H1 (cell line): Measurements from ENCODE around the gene ACER3. TPM values are rescaled to one million over a fixed set of nuclear protein-coding genes. Genes with fewer than 3 reads are reported as not detected.
"Not testable (repeated sequence)": the region's sequence is repeated elsewhere in the genome, so short reads cannot be mapped to it uniquely, and the experiment has no call there.

Experiments used
- CTCF ChIA-PET: fragments of 300-600 bp; sonication (Branson Sonifier 250); formaldehyde crosslinking; loops from one replicate; lab custom pipeline; 2021; ENCODE audit not compliant: partially characterized antibody; lab: Charles Lee
- POLR2A ChIA-PET: fragments of 300-600 bp; sonication (Branson Sonifier 250); formaldehyde crosslinking; loops from one replicate; lab custom pipeline; 2021; ENCODE audit warnings: inconsistent platforms; ENCODE audit not compliant: partially characterized antibody; lab: Charles Lee
- DNase-seq, 2 experiments: peaks; one replicate each; pipeline versions ENCODE4 v3.0.0 to v3.0.0-alpha.2; 2010 to 2022; ENCODE audit warnings: low spot score in 2 of 2, low read depth in 1 of 2, mixed read lengths in 1 of 2
- FAIRE-seq: peaks from 2 replicates; lab custom pipeline; 2011; peaks lifted over from hg19 to GRCh38; lab: Jason Lieb, UNC
- H2AFZ ChIP-seq: 2 replicates; pipeline ENCODE4 v1.8.1; 2012; ENCODE audit warnings: low read length, inconsistent platforms
- H2AK5ac ChIP-seq: 2 replicates; pipeline ENCODE4 v1.6.1; 2013; ENCODE audit warnings: low read depth, low read length
- H2BK120ac ChIP-seq: replicated peaks from 2 replicates; pipeline ENCODE3; 2013; ENCODE audit warnings: low read depth, low read length, inconsistent platforms
- H2BK12ac ChIP-seq: 2 replicates; pipeline ENCODE4 v1.6.1; 2013; ENCODE audit warnings: low read depth, low read length
- H2BK15ac ChIP-seq: 2 replicates; pipeline ENCODE4 v1.6.1; 2013; ENCODE audit warnings: low read length
- H2BK20ac ChIP-seq: 2 replicates; pipeline ENCODE4 v1.6.1; 2013; ENCODE audit warnings: low read length
- H2BK5ac ChIP-seq: 2 replicates; pipeline ENCODE4 v1.6.1; 2013; ENCODE audit warnings: low read depth, low read length
- H3K14ac ChIP-seq: 2 replicates; pipeline ENCODE4 v1.6.1; 2013; ENCODE audit warnings: inconsistent platforms; ENCODE audit not compliant: insufficient read length
- H3K18ac ChIP-seq: 2 replicates; pipeline ENCODE4 v1.6.1; 2013; ENCODE audit warnings: low read length; ENCODE audit errors: extremely low read depth
- H3K23ac ChIP-seq: 2 replicates; pipeline ENCODE4 v1.6.1; 2013; ENCODE audit warnings: inconsistent platforms; ENCODE audit not compliant: insufficient read length
- H3K23me2 ChIP-seq: 2 replicates; pipeline ENCODE4 v1.6.1; 2013; ENCODE audit warnings: low read depth, low read length
- H3K27ac ChIP-seq: 2 replicates; pipeline ENCODE4 v1.6.1; 2011; ENCODE audit warnings: low read depth, low read length, inconsistent platforms
- H3K27me3 ChIP-seq, 4 experiments: replicated peaks in 1 of 4; 1 replicate in 1 of 4; 2 replicates in 3 of 4; pipeline versions ENCODE4 v1.6.1 to v1.8.1; 2011 to 2013; ENCODE audit warnings: low read length in 3 of 4, mild to moderate bottlenecking in 3 of 4, inconsistent platforms in 2 of 4, mixed read lengths in 2 of 4, moderate library complexity in 1 of 4; ENCODE audit not compliant: control insufficient read depth in 3 of 4, insufficient read depth in 3 of 4; ENCODE audit errors: extremely low read depth in 1 of 4
- H3K36me3 ChIP-seq, 4 experiments: 2 replicates each; pipeline versions ENCODE4 v1.6.1 to v1.8.1; 2011 to 2013; ENCODE audit warnings: mild to moderate bottlenecking in 4 of 4, low read length in 3 of 4, moderate library complexity in 2 of 4, control low read depth in 1 of 4, inconsistent platforms in 1 of 4; ENCODE audit not compliant: insufficient read depth in 4 of 4, control insufficient read depth in 2 of 4
- H3K4ac ChIP-seq: replicated peaks from 2 replicates; pipeline ENCODE3; 2013; ENCODE audit warnings: low read length, low read depth, mixed read lengths, inconsistent platforms; ENCODE audit not compliant: insufficient read length
- H3K4me1 ChIP-seq, 4 experiments: replicated peaks in 1 of 4; 1 replicate in 1 of 4; 2 replicates in 3 of 4; pipeline versions ENCODE4 v1.6.1 to v1.8.1; 2011 to 2013; ENCODE audit warnings: low read length in 3 of 4, inconsistent platforms in 2 of 4, mixed read lengths in 1 of 4; ENCODE audit not compliant: insufficient read depth in 4 of 4, control insufficient read depth in 3 of 4
- H3K4me2 ChIP-seq, 2 experiments: 2 replicates each; pipeline versions ENCODE4 v1.6.1 to v1.8.1; 2011 to 2013; ENCODE audit warnings: low read depth in 2 of 2, low read length in 2 of 2, control low read depth in 1 of 2, inconsistent platforms in 1 of 2, mild to moderate bottlenecking in 1 of 2; ENCODE audit not compliant: insufficient read depth in 1 of 2
- H3K4me3 ChIP-seq, 4 experiments: fragments of 200-600, 300-600 bp in 1 of 4; sonication (generic), shearing (Covaris generic), sonication (Bioruptor Twin) in 1 of 4; 2 replicates each; pipeline versions ENCODE4 v1.5.1 to v1.8.1; 2011 to 2016; ENCODE audit warnings: low read length in 4 of 4, low read depth in 3 of 4, control low read depth in 2 of 4, inconsistent platforms in 2 of 4, mild to moderate bottlenecking in 2 of 4, mixed read lengths in 1 of 4, moderate library complexity in 1 of 4; ENCODE audit not compliant: insufficient read depth in 2 of 4; ENCODE audit errors: extremely low read depth in 1 of 4
- H3K56ac ChIP-seq: replicated peaks from 2 replicates; pipeline ENCODE3; 2013; ENCODE audit warnings: low read depth, mild to moderate bottlenecking, mixed read lengths, low read length, inconsistent platforms; ENCODE audit not compliant: insufficient read length
- H3K79me1 ChIP-seq: 2 replicates; pipeline ENCODE4 v1.6.1; 2013; ENCODE audit warnings: low read depth, low read length, control low read depth
- H3K79me2 ChIP-seq, 2 experiments: 2 replicates each; pipeline versions ENCODE4 v1.6.1 to v1.8.1; 2012 to 2013; ENCODE audit warnings: low read length in 2 of 2, mild to moderate bottlenecking in 2 of 2, inconsistent platforms in 1 of 2; ENCODE audit not compliant: insufficient read depth in 2 of 2, control insufficient read depth in 1 of 2
- H3K9ac ChIP-seq, 4 experiments: replicated peaks in 1 of 4; 1 replicate in 1 of 4; 2 replicates in 3 of 4; pipeline versions ENCODE4 v1.6.1 to v1.8.1; 2011 to 2013; ENCODE audit warnings: low read depth in 3 of 4, low read length in 3 of 4, control low read depth in 2 of 4, mild to moderate bottlenecking in 2 of 4, moderate library complexity in 2 of 4, inconsistent platforms in 1 of 4; ENCODE audit errors: extremely low read depth in 1 of 4
- H3K9me3 ChIP-seq, 2 experiments: 2 replicates each; pipeline versions ENCODE4 v1.6.1 to v1.8.1; 2012 to 2013; ENCODE audit warnings: mild to moderate bottlenecking in 2 of 2, moderate library complexity in 2 of 2, control low read depth in 1 of 2, inconsistent platforms in 1 of 2, low read depth in 1 of 2, low read length in 1 of 2, mixed read lengths in 1 of 2; ENCODE audit not compliant: insufficient read depth in 2 of 2
- H4K20me1 ChIP-seq, 2 experiments: replicated peaks in 1 of 2; 2 replicates each; pipeline versions ENCODE3 to v1.8.1; 2011 to 2013; ENCODE audit warnings: inconsistent platforms in 2 of 2, low read length in 2 of 2, mild to moderate bottlenecking in 1 of 2; ENCODE audit not compliant: insufficient read depth in 2 of 2, control insufficient read depth in 1 of 2
- H4K5ac ChIP-seq: 2 replicates; pipeline ENCODE4 v1.6.1; 2013; ENCODE audit warnings: low read length, low read depth, mixed read lengths, inconsistent platforms; ENCODE audit not compliant: insufficient read length
- H4K8ac ChIP-seq: 2 replicates; pipeline ENCODE4 v1.8.0; 2013; ENCODE audit warnings: mild to moderate bottlenecking, moderate library complexity, low read length, inconsistent platforms; ENCODE audit not compliant: insufficient read depth; ENCODE audit errors: extremely low read depth
- H4K91ac ChIP-seq: replicated peaks from 2 replicates; pipeline ENCODE3; 2013; ENCODE audit warnings: low read length, mixed read lengths, inconsistent platforms; ENCODE audit not compliant: insufficient read length
- WGBS, 2 experiments: shearing (Covaris generic) in 1 of 2; methylation state at CpG; one replicate each; pipeline versions ENCODE4 v1.1.6 to v1.1.7; 2013 to 2015; ENCODE audit warnings: low lambda C conversion rate in 2 of 2, mixed read lengths in 2 of 2, inconsistent platforms in 1 of 2, low coverage in 1 of 2, missing lambda C conversion rate in 1 of 2; ENCODE audit not compliant: insufficient replicate concordance in 2 of 2, insufficient coverage in 1 of 2, insufficient read length in 1 of 2; ENCODE audit errors: extremely low coverage in 1 of 2, missing lambda C conversion rate in 1 of 2; 5-methylcytosine and 5-hydroxymethylcytosine counted together
- polyA plus RNA-seq, 7 experiments: library from polyadenylated mRNA; depleted of rRNA in 3 of 7; stranded (reverse) in 5 of 7; unstranded in 2 of 7; fragments of >200 nt in 5 of 7; fragments of 200-250 nt in 2 of 7; gene quantifications; 1 replicate in 5 of 7; 2 replicates in 1 of 7; 4 replicates in 1 of 7; pipeline versions ENCODE4 v1.2.1 to v1.2.3, GENCODE V29; 2011 to 2013; ENCODE audit warnings: missing spikeins in 2 of 7, mixed read lengths in 2 of 7
- total RNA-seq: library from RNA; stranded (reverse); fragmentation: NEBNext Ultra II Directional; extraction: Animal tissue kit (Norgen Biotek cat#: 25700); gene quantifications from 2 replicates; pipeline ENCODE4 v1.2.1, GENCODE V29; 2021

ACER3 gene
- total and polyA plus RNA-seq, 2 of the 8 experiments (the other 6 are each of a cell fraction or from before 2014, with no cell fraction given) = 5.7 to 16.2 TPM

- H4K5ac ChIP-seq, H3K79me1 ChIP-seq, H3K18ac ChIP-seq, H4K91ac ChIP-seq, H2BK120ac ChIP-seq, DNase-seq, H3K9me3 ChIP-seq, H3K23ac ChIP-seq, POLR2A ChIA-PET, H4K20me1 ChIP-seq, H3K14ac ChIP-seq, H4K8ac ChIP-seq, H3K9ac ChIP-seq, H3K27ac ChIP-seq, H2BK20ac ChIP-seq, H3K36me3 ChIP-seq, FAIRE-seq, H2BK15ac ChIP-seq, H3K23me2 ChIP-seq, H2BK12ac ChIP-seq, H3K4me3 ChIP-seq, H3K4ac ChIP-seq, H3K79me2 ChIP-seq, H3K4me1 ChIP-seq, H2AFZ ChIP-seq, H2BK5ac ChIP-seq, H3K4me2 ChIP-seq, H2AK5ac ChIP-seq, H3K56ac ChIP-seq, H3K27me3 ChIP-seq: not testable (repeated sequence)
- 81% methylated on average over 2 of the region's 3 CpGs; no CpG with 5 or more reads in 1 of the 2 experiments for WGBS, 2 experiments
- CTCF ChIA-PET = interaction anchor here (0.8 to 1.5 kb wide), 3 partner anchors 92 to 105 kb away, joined by 3 to 5 read pairs (median 4); no protein-coding TSS in a partner anchor
These were observed 34.2 kb upstream of the ACER3 start for GRCh38 chr11:76826508-76826907.

DNA sequence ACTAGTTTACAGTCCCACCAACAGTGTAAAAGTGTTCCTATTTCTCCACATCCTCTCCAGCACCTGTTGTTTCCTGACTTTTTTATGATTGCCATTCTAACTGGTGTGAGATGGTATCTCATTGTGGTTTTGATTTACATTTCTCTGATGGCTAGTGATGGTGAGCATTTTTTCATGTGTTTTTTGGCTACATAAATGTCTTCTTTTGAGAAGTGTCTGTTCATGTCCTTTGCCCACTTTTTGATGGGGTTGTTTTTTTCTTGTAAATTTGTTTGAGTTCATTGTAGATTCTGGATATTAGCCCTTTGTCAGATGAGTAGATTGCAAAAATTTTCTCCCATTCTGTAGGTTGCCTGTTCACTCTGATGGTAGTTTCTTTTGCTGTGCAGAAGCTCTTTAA is 33.7 kb upstream of the ACER3 start:
- H3K9ac ChIP-seq, H2BK12ac ChIP-seq, H4K8ac ChIP-seq, H3K27ac ChIP-seq, H3K4me1 ChIP-seq, H3K56ac ChIP-seq, H4K20me1 ChIP-seq, H3K36me3 ChIP-seq, H4K91ac ChIP-seq, H3K4ac ChIP-seq, H3K79me1 ChIP-seq, H3K23me2 ChIP-seq, H2BK15ac ChIP-seq, H3K27me3 ChIP-seq, CTCF ChIA-PET, H4K5ac ChIP-seq, H3K4me3 ChIP-seq, H3K9me3 ChIP-seq, H3K23ac ChIP-seq, H3K79me2 ChIP-seq, H3K14ac ChIP-seq, H2BK5ac ChIP-seq, FAIRE-seq, H3K18ac ChIP-seq, H2AK5ac ChIP-seq, H2BK20ac ChIP-seq, POLR2A ChIA-PET, H2AFZ ChIP-seq, H2BK120ac ChIP-seq, H3K4me2 ChIP-seq, DNase-seq: not testable (repeated sequence)
